ENCODE measurements around the gene DGCR8. TPM values are rescaled to one million over a fixed set of nuclear protein-coding genes. Genes with fewer than 3 reads are reported as not detected.

Gene DGCR8
- total and polyA plus RNA-seq, 7 donors = 6.7 to 32.7 (median 15.3) TPM

DNA sequence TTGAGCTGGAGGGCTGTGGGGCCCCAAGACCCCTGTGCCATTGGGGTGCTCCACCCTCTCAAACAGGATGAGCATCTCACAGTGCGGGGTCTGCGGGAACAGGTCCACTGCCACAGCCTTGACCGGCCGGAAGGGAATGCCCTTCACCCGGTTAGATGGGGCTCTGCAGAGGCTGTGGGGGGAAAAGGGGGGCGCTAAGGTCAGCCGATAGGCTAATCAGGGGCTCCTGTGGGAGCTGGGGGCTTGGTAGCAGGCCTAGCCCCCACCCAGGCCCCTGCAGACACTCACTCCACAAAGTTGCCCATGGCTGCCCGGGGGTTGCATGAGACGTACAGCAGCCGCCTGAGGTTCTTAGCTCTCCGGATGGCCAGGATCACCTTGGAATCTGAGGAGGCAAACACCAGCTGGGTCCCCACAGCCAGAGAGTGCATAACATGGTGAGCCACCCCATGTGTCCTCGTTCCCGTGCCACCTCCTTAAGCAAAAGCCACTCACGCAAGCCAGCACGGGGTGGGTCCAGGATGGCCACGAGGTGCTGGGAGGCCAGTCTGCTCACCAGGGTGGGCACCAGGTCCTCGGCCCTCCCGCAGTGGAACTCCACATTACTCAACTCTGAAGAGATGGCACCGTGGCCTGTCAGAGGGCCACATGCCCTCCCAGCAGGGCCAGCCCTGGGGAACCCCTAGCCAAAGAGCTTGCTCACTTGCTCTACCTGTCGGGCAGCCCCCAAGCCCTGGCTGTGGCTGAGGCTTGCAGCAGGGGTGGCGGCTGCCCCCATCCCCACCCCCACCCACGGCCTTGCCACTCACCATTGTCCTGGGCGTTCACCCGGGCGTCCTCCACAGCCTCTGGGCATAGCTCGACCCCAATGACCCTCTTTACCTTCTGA lies 32.8 kb downstream of the DGCR8 start:
- DNase-seq = no peak
- 84 to 88% methylated on average over 26 of the region's 26 CpGs for WGBS, 2 donors
- TF ChIP-seq, protein P1, sequence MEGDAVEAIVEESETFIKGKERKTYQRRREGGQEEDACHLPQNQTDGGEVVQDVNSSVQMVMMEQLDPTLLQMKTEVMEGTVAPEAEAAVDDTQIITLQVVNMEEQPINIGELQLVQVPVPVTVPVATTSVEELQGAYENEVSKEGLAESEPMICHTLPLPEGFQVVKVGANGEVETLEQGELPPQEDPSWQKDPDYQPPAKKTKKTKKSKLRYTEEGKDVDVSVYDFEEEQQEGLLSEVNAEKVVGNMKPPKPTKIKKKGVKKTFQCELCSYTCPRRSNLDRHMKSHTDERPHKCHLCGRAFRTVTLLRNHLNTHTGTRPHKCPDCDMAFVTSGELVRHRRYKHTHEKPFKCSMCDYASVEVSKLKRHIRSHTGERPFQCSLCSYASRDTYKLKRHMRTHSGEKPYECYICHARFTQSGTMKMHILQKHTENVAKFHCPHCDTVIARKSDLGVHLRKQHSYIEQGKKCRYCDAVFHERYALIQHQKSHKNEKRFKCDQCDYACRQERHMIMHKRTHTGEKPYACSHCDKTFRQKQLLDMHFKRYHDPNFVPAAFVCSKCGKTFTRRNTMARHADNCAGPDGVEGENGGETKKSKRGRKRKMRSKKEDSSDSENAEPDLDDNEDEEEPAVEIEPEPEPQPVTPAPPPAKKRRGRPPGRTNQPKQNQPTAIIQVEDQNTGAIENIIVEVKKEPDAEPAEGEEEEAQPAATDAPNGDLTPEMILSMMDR (IDR thresholded peaks at IDR 0.05) = no peak
- TF ChIP-seq POLR2A (IDR thresholded peaks at IDR 0.05) (no peak), EP300 (IDR thresholded peaks at IDR 0.05) (no peak), POLR2AphosphoS5 (IDR thresholded peaks at IDR 0.05) (peak in 1 of 4 donors; percentile 18)
- intact Hi-C loops (cut with DNase I) = loop anchor here (10.0 kb wide), 2 partner anchors 128 to 158 kb away; no protein-coding TSS in a partner anchor
- Histone ChIP-seq H3K9me3 (no peaks in the 10 kb centered on the region), H3K27ac (no peak overlapping the region), H3K27me3 (no peaks in the 10 kb centered on the region), H3K4me1 (peaks cover 0 to 21% (median 17%) of the 10 kb centered on the region in 4 donors), H3K36me3 (peaks cover 18 to 72% (median 43%) of the 10 kb centered on the region in 4 donors), H3K4me3 (no peak overlapping the region)

DNA sequence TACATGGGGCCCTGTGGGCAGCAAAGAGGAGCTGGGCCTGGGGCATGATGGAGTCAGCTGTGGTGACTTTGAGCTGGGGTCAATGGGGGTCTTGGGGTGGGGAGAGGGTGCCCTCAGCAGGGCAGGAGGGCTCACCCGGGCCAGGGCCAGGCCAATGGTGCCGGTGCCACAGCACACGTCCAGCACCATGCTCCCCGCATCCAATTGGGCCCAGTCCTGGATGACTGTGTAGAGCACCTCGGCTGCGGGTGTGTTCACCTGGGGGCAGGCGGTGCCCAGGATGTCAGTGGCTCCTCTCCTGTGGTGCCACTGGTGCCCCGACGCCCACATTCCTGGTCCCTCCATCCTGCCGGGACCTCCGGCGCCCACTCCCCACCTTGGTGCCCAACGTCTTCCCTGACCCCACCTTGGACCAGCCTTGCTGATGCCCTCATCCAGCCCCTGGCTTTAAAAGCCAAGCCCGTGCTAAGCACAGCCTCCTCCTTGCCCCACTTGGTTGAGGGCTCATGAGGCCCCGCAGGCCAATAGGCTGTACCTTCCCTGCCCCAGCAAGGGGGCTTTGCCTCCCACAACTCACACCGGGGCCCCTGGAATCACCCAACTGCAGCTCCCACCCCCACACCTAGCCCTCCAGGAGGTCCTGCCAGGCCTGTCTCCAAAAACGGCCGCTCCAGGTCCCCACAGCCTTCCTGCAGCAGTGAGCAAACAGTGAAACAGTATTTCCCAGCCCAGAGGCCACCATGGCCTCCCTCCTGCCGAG lies 33.7 kb downstream of the DGCR8 start:
- intact Hi-C loops (cut with DNase I) = loop anchor here (10.0 kb wide), 2 partner anchors 129 to 159 kb away; no protein-coding TSS in a partner anchor
- TF ChIP-seq POLR2AphosphoS5 (IDR thresholded peaks at IDR 0.05) = no peak
- no peak for TF ChIP-seq POLR2A (IDR thresholded peaks at IDR 0.05)
- no peak for TF ChIP-seq EP300 (IDR thresholded peaks at IDR 0.05)
- TF ChIP-seq, protein P1 (IDR thresholded peaks at IDR 0.05) = no peak
- H3K36me3 ChIP-seq = peaks cover 9 to 63% (median 35%) of the 10 kb centered on the region in 4 donors
- no peaks in the 10 kb centered on the region for H3K9me3 ChIP-seq
- H3K27me3 ChIP-seq = no peaks in the 10 kb centered on the region
- DNase-seq = no peak
- H3K27ac ChIP-seq = no peak overlapping the region
- WGBS, 2 donors = 88 to 92% methylated on average over 19 of the region's 19 CpGs
- no peak overlapping the region for H3K4me3 ChIP-seq
- H3K4me1 ChIP-seq = peaks cover 0 to 30% (median 25%) of the 10 kb centered on the region in 4 donors

DNA sequence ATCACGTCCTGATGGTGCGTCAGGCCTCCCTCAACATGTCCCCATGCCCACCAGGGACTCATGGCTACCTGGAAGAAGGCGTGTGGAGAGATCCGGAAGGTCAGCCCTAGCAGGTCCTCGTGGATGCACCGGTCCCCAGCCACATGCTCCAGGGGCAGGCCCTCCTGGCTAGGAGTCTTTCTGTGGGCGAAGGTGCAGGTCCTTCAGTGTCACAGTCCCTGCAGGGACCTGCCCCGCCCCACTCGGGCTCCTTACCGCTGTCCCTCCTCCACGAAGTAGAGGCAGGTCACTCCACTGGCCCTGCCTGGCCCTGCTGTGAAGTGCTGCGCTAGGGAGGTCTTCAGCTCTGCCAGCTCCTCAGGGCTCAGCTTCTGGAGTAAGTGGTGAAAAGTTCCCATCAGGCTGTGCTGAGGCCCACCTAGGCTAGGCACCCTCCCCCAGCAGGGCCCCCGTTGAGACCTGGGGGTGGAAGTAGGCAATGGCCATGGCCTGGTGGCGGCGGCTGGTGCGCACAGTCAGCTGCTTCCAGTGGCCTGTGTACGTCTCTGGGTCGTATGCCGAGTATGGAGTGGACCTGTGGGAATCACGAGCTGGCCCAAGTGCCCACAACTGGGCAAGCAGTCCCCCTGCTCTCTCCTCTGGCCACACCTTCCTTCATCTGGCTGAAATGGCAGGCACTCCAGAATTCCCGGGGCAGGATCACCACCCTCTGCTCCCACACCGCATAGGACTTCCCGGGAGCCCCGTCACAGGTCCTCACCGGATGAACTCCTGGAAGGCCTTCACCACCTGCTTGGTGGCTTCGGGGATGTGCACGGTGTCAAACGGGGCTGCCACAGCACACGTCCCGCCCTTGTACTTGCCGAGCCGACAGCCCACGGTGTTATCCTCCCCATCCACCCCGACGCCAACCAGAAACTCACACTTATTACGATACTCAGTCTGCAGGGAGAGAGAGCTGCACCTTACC lies 34.8 kb downstream of the DGCR8 start:
- intact Hi-C loops (cut with DNase I) = loop anchor here (5.0 to 10.0 kb wide), 4 partner anchors 32 to 160 kb away; partner anchors contain the start of genes DGCR8 and TANGO2
- no peak for DNase-seq
- Histone ChIP-seq H3K4me3 (no peak overlapping the region), H3K36me3 (peaks cover 7 to 62% (median 29%) of the 10 kb centered on the region in 4 donors), H3K27me3 (no peaks in the 10 kb centered on the region), H3K27ac (no peak overlapping the region), H3K9me3 (no peaks in the 10 kb centered on the region), H3K4me1 (peaks cover 0 to 39% (median 32%) of the 10 kb centered on the region in 4 donors)
- no peak for TF ChIP-seq POLR2AphosphoS5 (IDR thresholded peaks at IDR 0.05)
- WGBS, 2 donors = 89 to 94% methylated on average over 36 of the region's 36 CpGs

DNA sequence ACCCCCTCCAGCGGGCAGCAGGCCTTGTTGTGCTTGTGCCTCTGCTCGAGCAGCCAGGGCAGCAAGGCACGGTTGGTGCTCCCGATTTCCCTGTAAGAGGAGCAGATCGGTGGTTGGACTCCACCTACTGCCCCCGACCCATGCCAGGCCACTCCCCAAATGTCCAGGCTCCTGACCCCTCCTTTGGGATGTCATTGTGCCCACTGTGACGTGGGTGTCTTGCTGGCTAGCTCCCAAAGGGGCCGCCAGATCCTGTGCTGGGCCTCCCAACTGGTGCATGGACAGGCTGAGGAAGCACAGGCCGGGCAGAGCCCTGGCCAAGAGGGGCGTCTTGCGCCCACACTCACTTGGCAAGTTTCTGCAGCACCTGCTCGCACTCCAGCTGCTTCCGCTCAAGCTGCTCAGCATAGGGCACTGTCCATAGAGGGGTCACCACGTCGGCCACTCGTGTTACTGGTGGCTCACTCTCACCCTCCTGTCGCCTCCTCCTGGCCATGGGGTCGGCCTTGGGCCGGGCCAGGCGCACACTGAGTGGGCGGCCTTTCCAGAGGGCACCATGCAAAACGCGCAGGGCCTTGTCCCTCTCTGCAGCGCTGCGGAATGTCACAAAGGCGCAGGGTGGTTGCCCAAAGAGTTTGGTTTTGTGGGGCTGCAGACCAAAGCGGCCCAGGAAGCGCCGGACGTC lies 35.8 kb downstream of the DGCR8 start, which contains the start of gene RANBP1:
Gene RANBP1, plus strand, starts transcription at position 414 of the 685 bp plus-strand sequence. Its CDS starts 81 bp downstream, at position 495.
- Histone ChIP-seq H3K9me3 (no peaks in the 10 kb centered on the region), H3K4me1 (peaks cover 0 to 48% (median 41%) of the 10 kb centered on the region in 4 donors), H3K27me3 (no peaks in the 10 kb centered on the region), H3K27ac (peak within 1 kb of the TSS; percentile 83 to 91 (median 88)), H3K4me3 (peak within 1 kb of the TSS; percentile 67 to 93 (median 86)), H3K36me3 (peaks cover 4 to 62% (median 31%) of the 10 kb centered on the region in 4 donors)
- WGBS, 2 donors = 67 to 77% methylated on average over 30 of the region's 30 CpGs
- intact Hi-C loops (cut with DNase I) = loop anchor here (5.0 to 10.0 kb wide), 4 partner anchors 34 to 161 kb away; partner anchors contain the start of genes DGCR8 and TANGO2
- TF ChIP-seq POLR2AphosphoS5 (IDR thresholded peaks at IDR 0.05) (no peak), EP300 (IDR thresholded peaks at IDR 0.05) (no peak), POLR2A (IDR thresholded peaks at IDR 0.05) (no peak)
- TF ChIP-seq, protein P1 (IDR thresholded peaks at IDR 0.05) = no peak
- DNase-seq = no peak
